Activated naive CD4-positive, alpha-beta T cell (primary cell): ENCODE data around the gene XAGE2.
"Not testable (repeated sequence)": the region's sequence is repeated elsewhere in the genome, so short reads cannot be mapped to it uniquely, and the experiment has no call there.

Experiments
- DNase-seq, 4 experiments: peaks; one replicate each; lab custom pipeline; 2025; lab: John Stamatoyannopoulos, UW

The XAGE2 gene, protein sequence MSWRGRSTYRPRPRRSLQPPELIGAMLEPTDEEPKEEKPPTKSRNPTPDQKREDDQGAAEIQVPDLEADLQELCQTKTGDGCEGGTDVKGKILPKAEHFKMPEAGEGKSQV

DNA sequence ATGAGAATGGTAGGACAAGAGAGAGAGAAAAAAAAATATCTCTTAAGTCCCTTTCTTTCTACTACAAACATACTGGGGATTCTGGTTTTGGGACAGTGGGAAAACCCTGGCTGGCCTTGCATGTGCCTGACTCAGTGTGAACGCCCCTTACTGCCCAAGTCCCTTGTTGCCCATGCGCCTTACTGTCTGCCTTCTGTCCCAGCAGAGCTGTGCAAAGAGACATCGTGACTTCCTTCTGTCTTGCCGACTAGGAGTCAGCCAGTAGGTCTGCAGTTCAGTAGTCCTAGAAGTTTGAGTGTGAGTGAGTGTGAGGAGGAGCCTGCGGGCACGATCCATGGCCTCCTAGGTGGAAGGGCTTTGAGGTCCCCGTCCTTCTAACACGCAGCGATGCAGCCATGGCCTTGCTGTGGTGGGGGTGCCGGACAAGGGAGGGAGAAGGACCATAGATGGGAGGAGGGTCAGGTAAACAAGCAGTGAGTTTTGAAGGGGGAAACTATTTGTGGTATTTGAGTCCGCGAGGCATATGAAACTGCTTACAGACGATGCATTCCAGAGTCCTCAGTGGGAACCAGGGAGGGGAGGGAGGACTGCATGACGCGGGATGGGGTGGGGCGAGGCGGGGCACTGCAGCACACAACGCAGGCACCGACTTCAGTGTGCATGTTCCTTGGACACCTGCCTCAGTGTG, at the start of gene XAGE2:
Gene XAGE2, plus strand, starts transcription at position 654 of the 688 bp plus-strand sequence. CDS start 994 bp downstream, outside the sequence.
- no peak for DNase-seq

DNA sequence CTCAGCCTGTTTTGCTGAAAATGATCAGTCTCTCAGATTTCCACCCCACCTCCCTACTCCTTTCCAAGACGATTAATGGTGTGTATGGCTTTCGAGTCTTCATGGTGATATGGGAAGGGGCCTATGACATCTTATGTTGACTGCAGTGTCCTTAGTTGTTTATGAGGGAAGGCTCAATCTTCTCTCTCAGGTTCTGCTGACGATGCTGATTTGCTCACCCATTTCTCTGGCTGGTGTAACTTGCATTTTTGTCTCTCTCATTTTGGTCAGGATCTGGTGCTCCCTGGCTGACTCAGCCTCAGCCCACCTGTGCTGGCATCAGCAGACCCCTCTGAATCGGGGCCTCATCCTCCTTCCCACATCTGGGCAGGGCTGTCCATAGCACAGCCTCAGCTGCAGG, 31.4 kb upstream of the XAGE2 start:
- DNase-seq: no peak

DNA sequence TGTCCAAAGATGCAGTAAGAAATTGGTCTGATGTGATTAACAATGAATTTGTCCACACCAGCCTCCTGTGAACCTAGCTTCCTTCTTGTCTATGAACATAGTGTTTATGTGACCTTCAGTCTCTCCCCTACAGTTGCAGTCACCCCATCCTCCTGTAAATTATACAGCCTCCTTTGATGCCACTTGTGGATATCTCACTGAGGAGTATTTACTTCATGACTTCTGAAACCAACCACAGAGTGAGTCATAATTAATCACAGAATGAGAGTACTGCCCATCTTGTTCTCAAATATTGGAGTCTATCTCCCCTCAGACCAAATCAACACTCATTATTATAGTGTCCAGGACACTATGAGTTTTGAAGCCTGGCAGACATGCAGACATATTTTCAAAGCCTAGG, 27.3 kb upstream of the XAGE2 start:
- no peak for DNase-seq

DNA sequence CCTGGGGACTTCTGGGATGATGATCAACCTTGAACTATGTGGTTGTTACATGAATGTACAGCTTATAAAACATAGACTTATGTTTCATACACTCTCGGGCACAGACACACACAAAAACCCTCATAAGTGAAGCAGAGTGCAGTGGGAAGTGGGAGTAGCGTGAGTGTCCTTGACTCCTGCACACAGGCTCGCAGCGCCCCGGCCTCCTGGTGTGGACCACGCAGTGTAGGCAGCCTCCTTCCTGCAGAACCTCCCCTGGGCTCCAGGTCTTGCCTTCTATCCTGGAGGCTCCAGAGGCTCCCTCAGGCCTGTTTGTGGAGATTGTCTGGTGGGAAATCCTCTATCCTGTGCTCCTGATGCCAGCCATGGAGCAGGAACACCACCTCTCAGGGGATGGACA, 25.7 kb upstream of the XAGE2 start:
- DNase-seq: not testable (repeated sequence)

DNA sequence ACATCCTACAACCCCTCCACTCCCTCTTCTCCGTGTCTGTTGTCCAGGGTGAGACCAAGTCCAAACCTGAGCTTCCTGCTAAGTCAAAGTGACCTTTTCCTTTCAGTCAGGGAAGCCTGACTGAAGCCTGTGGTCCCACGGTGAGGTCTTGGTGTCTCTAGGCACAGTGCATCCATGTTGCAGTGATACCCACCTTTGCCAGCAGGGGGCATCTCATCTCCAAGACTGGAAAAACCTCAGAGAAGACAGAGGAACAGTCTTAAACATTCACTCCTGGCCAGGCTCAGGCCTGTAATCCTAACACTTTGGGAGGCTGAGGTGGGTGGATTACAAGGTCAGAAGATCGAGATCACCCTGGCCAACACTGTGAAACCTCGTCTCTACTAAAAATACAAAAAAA, 23.4 kb upstream of the XAGE2 start:
- DNase-seq: peak in 3 of 4 experiments; percentile 1 to 27 (median 18)

DNA sequence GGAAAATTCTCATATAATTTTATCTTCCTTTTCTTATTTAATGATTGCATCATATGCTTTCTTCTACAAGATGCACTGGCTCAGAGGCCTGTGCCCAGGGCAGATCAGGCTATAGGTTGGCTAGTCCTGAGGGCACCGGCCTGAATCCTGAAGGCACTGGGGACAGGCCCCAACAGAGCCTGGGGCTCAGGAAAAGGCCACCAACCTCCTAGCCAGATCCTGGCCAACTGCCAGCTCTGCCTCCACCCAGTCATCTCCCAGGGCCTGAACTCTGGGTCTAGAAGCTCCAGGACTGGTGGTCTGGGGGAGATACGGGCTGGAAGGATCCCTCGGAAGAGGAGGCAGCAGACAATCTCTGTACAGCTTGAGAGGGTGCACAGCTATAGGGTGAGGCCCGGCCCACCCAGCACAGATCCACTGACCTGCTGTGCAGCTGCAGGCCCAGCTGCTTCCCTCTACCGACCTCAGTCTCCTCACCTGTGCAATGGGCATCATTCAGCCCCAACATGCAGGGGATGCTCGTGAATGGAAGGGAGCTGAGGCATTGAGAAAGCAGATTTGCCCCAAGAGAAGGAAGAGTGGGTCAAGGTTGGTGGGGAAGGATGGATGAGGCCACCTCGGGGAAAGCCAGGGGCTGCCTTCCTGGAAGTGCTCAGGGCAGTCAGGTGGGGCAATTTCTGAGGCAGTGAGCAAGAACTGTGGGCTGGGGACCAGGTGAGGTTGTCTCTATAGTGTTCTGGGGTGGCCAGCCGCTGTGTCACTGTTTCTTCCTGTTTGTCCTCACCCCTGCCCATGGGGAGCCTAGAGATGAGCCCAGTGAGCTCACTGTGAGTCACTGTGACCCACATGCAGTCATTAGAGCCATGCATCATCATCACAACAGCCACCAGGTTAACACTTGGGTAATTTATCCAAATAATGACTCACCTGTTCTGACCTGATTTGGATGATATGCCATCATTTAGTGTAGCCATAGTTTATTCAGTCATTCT, 22.4 kb upstream of the XAGE2 start:
- no peak for DNase-seq

DNA sequence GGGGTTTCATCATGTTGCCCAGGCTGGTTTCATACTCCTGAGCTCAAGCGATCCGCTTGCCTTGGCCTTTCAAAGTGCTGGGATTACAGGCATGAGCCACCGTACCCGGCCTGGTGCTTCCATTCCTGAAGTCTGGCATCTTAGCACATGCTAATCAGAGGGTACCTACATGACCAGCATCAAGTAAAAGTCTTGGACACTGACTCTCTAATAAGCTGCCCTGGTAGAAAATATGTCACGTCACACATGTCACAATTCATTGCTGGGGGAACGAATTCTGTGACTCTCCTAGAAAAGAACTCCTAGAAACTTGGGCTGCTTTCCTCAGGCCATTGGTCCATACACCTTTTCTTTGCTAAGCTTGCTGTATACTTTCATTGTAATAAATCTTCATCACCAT, 19.1 kb upstream of the XAGE2 start:
- no peak for DNase-seq

DNA sequence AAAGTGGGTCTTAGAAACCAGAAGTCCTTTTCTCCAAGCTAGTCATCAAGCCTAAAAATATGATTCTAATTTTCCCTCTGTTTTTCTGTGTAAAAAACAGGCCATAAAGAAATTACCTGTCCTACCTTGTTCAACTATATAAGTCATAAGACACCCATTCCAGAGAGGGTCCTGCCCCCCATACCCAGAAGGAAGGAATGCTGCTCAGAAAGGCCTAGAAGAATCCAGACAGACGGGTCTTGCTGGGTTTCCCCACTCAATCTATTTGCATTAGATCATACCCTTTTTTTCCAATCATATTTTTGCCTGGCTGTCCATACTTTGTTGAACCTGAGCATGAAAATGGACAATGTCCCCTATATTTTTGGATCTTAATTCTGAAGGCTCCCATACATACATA, 16.3 kb upstream of the XAGE2 start:
- DNase-seq: no peak

DNA sequence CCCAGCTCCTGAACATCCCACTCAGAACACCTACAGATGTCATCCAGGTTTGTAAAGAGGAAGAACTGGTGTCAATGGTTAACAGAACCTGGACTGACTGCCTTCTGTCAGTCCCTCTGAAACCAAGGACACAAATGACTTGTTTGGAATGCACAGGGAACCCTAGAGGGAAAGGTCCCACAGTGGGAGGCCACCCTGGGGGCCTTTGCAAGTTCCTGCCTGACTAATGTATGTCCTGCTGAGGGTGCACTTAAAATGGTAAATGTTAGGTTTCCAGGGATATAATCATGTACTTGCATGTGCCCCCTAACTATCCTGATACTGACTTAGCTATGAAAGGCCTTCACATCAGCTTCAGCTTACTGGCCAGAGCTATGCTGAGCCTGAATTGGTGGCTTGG, 15.0 kb upstream of the XAGE2 start:
- DNase-seq: no peak

DNA sequence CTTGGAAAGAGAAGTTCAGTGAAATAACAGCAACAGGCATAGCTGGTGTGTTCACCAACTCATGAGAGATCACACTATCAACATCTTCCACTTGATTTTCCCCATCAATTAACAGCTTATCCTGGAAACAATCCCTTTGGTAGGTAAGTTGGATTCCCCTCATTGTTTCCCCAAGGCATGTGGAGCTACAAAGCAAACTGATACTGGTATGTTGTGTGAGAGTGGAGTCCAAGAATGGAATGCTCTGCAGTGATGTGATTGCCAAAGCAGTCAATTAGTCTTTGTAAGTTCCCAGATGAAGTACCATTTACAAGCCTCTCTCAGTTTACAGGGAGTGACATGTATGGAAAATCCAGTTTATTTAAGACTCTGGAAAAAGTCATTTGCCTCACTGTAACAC, 13.7 kb upstream of the XAGE2 start:
- DNase-seq: no peak

DNA sequence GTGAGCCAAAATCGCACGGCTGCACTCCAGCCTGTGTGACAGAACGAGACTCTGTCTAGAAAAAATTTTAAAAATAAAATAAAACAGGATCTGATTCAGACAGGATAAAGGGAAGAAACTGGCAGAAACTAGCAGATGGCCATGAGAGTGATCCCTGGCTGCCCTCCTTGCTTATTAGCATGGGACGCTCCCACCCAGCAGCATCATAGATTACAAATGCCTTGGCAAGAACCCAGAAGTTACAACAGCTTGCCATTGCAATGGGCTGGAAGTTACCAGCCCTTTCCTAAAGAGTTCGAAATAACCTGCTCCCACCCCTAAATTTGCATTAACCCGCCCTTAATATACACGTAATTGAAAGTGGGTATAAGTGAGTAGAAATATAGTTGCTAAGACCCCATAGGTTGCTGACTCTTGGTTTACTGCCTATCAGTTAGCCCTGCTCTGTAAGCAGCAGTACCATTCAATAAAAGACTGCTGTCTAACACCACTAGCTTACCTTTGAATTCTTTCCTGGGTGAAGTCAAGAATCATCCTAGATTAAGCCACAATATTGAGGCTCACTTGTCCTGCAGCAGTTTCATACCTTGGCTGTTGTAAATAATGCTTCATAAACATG, 9.1 kb upstream of the XAGE2 start:
- DNase-seq: no peak

DNA sequence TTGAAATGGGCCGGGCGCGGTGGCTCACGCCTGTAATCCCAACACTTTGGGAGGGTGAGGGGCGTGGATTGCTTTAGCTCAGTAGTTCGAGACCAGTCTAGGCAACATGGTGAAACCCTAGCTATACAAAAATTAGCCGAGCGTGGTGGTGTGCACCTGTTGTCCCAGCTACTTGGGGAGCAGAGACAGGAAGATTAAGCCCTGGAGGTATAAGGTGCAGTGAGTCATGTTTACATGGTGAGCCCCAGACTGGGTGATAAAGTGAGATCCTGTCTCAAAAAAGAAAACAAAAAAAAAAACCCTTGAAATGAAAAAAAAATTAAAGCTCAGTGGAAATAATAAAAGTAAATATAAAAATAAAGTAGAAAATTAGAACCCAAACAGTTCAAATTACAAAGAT, 6.9 kb upstream of the XAGE2 start:
- no peak for DNase-seq

DNA sequence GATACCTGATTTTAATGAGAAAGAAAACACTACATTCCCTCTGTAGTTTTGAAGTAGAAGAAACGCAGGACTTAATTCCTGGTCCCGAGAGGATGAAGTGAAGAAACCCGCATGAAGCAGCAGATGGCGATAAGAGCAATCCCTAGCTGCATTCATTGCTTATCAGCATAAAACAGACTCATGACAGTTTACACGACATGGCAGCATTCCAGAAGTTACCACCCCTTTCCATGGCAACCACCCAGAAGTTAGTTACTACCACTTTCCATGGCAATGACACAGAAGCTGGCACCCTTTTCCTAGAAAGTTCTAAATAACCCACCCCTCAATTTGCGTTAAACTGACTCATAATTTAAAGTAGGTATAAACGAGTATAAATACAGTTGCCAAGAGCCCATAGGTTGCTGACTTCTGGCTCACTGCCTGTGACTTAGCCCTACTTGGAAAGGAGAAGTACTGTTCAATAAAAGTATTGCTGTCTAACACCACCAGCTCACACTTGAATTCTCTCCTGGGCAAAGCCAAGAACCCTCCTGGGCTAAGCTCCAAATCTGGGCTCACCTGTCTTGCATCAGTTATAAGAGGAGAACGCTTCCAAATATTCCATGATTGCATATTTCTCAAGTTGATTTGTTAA, 5.5 kb upstream of the XAGE2 start:
- no peak for DNase-seq

DNA sequence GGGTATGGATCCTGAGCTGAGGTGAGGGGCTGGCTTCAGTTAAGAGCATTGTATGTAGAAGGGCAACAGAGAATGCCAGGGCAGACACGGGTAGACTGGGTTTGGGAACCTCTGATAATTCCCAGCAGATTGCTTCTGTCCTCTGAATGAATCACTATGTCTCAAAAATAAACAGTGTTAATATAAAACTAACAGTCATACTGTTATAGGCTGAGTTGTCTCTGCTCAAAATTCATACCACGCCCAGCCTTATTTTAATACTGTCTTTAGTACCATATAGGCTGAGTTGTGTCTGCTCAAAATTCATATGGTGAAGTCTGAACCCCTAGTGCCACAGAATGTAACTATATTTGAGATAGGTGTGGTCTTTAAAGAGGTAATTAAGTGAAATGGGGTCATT, 10.0 kb downstream of the XAGE2 start:
- DNase-seq: no peak

DNA sequence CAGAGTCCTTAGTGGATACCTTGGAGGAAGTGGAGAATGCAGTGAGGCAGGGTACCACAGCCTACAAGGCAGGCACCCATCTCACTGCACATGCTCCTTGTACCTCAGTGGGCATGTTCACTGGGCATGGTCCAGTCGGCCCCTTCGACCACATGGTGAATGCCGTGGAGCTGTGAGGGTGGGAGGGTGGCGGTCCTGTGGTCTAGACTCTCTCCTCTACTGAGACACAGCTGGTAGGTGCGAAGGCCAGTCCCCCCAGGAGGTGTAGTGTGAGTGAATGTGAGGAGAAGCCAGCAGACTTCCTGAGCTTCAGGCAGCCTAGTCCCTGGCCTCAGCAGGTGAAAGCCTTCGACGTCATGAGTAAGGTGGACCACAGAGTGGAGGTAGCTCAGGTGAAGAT, 12.2 kb downstream of the XAGE2 start:
- no peak for DNase-seq

DNA sequence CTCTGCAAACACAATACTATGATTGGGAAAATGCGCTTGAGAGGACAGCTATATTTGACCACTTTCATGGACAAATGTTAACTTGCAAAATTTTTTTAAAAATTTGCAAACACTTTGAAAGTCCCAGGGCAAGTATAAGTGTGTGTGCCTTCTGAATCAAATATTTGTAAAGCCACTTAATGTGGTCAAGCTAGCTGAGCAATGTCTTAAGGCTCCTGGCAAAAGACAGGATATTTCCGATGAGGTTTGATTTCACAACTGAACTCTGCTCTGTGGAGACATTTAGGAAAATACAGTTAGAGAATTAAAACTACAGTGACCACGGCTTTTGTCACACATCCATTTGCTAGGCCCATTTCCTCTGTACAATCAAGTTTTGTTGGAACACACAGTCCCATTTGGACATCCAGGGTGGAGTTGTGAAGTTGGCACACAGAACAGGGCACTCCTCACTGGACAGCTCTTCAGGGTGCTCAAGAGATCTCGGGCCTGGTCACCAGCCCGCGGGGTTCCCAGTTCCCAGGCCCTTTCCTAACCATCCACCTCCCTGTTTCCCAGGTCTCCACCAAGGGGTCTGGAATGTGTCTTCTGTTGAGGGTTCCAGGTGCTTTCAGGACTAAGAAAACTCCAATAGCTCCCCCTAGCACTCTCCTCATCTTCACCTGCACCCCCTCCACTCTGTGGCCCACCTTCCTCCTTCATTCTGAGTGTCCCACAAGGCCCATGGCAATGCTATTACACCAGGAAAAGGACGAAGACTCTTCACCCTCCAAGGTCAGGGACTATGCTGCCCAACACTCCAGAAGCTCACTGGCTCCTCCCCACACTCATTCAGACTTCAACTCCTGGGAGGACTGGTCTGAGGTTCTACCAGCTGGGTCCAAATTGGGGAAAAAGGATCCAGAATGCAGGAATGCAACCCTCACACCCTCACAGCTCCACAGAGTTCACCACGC, 41.9 kb downstream of the XAGE2 start:
- no peak for DNase-seq

DNA sequence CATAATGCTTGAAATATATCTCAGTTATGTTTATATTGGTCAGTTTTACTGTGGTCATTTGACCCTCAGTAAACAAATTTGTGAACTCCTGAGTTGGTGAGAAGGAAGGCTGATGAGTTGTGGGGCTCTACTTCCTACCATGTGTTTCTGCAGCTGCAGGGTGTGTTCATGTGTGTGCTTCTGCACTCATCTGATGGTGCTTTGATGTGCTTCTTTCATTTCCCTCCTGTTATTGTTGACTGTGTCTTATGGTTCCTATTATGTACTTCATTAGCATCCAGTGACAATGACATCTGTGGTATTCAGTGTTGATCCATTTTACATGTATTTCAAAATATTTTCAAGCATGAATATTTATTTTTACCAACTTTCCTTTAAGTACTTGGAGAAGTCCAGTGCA, 46.5 kb downstream of the XAGE2 start:
- DNase-seq: no peak

DNA sequence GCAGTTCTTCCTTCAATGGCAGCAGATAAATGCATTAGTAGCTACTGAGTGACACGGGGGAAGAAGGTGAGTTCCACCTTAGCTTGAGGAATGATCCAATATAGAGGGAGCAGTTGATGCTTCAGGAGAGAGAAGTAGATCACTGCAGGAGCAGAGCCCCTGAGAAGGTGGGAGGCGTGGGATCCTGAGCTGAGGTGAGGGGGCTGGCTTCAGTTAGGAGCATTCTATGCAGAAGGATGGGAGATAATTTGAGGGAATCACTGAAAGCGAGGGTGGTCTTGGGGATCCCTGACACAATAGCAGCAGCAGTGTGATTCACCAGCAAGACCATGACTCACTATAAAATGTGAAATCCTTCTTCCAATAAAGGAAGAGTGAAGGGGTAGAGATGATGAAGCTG, 48.0 kb downstream of the XAGE2 start:
- DNase-seq: no peak

DNA sequence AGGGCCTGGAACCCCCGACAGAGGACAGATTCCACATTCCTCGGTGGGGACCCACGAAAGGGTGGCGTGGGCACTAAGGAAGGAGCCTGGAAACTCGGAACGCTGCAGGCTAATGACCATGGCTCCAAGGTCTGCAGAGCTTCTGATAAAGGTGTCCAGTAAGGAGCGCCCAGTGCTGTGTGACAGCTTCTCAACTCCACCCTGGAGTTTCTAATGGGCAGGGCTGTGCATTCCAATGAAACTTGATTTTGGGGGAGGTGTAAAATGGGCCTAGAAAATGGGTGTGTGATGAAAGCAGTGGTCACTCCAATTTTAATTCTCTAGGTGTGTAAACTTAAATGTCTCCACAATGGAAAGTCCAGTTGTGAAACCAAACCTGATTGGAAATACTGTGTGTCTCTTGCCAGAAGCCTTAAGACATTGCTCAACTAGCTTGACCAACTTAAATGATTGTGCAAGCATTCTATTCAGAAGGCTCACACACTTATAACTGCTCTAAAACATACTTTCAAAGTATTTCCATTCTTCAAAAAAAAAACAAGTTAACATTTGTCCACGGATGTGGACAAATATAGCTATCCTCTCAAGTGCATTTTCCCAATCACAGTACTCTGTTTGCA, 52.1 kb downstream of the XAGE2 start:
- DNase-seq: no peak

DNA sequence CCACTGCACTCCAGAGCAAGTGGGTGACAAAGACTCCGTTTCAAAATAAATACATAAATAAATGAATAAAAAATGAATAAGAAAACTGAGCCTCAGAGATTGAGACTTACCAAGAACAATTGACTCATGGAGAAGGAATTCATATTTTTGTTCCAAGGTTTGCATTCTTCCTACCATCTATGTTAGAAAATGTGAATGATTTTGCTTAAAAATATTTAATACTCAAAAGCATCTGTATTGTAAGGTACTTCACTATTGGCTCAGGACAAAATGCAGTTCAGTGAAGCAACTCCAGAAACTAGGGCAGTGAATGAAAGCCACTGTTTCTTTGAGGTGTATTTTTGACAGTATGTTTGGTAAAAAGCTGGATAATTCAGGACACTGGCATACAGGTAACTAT, 54.1 kb downstream of the XAGE2 start:
- no peak for DNase-seq
